ENCODE data around the gene LCK.
"Not testable (repeated sequence)": the region's sequence is repeated elsewhere in the genome, so short reads cannot be mapped to it uniquely, and the experiment has no call there.

Gene LCK

GRCh38 chr1:32240140-32240951, 10.7 kb upstream of the LCK start:
- FAIRE-seq: no peak

GRCh38 chr1:32241001-32241763, 9.9 kb upstream of the LCK start:
- no peak for FAIRE-seq

DNA sequence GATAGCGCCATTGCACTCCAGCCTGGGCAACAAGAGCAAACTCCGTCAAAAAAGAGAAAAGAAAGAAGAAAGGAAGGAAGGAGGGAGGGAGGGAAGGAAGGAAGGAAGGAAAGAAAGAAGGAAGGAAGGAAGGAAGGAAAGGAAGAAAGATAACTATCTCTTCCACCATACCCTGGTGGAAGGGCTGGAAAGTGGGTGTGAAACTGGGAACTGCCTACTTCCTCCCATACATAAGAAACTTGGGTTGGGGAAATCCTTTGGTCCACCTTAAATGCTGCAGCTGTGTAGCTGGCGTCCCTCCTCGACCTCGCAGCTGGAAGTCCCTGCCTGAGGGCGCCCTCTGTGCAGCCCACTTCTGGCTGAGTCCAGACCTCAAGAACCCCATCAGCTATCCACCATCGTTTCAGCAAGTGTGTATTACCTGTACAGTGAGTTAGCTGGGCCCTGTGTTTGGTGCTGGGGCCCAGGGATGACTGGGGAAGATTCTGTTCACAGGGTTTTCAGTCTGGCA, 8.7 kb upstream of the LCK start:
- no peak for FAIRE-seq

GRCh38 chr1:32246888-32247273, 4.2 kb upstream of the LCK start, which contains the start of gene FAM167B:
TSS of gene FAM167B (plus strand) at chr1:32247222. CDS start at chr1:32247422, 200 bp downstream.
- FAIRE-seq: no peak

- no peak for FAIRE-seq
Measured at GRCh38 chr1:32247452-32247851, 3.6 kb upstream of the LCK start.

- no peak for FAIRE-seq
Measured at GRCh38 chr1:32247983-32248889, 2.8 kb upstream of the LCK start.

DNA sequence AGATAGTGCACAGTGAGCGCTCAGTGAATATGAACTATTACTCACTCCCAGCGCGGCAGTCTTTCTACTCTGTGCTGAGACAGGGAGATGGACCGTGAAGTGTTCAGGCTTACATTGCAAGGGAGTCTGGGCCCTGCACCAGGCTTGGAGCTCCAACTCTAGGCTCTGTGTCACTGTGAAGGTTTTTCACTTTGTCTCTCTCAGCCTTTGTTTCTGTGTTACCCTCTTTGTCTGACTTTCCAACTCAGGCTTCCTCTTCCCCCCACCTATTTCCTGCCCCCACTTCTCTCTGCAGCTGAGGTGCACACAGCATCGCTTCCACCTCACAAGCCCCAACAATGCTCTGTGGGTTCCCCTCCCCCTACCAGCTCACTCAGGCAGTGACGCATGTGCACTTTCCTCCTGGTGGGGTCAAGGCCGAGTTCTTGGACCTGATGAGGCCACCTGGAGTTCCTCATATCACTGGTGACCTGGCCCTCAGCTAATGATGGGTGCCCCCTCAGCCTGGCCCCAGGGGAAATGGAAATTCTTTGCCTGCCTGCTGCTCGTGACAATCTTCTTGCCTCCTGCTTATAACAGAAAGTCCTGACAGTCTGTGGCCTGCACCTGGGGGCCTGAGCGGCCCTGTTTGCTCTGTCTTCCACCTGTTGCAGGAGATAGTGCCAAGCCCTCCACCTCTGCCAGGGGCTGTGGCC, 1.1 kb upstream of the LCK start:
- no peak for FAIRE-seq

DNA sequence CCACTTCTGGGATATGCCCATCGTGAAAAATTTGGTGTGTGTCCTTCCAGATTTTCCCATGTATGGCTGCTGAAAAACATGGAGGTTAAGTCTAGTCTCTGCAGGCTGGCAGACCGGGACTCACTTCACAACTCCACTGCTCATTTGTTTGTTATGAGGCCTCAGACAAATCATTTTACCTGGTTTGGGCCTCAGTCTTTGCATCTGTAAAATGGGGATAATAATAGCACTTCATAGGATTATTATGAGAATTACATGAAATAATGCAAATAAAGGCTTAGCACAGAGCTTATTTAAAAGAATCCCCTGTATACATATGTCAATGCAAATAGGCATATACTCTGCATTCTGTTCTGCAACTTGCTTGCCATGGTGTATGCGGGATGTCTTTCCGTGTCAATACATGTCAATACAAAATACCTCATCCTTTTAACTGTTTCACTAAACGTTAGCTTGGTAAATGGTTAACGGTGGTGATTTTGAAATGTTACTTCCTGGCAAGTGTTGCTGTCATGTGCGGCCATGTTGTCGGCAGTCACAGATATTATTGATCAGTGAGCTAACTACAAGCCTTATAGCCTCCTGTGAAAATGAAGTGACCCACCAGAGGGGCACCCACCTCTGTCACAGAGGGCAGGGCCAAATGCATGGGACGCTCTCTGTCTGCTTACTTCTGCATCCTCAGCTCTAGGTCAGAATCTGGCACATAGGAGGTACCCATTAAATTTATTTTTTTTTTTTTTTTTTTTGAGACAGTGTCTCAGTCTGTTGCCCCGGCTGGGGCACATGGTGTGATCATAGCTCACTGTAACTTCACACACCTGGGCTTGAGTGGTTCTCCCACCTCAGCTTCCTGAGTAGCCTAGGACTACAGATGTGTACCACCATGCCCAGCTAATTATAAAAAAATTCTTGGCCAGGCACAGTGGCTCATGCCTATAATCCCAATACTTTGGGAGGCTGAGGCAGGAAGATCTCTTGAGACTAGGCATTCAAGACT, 4.3 kb downstream of the LCK start:
- FAIRE-seq: no peak

DNA sequence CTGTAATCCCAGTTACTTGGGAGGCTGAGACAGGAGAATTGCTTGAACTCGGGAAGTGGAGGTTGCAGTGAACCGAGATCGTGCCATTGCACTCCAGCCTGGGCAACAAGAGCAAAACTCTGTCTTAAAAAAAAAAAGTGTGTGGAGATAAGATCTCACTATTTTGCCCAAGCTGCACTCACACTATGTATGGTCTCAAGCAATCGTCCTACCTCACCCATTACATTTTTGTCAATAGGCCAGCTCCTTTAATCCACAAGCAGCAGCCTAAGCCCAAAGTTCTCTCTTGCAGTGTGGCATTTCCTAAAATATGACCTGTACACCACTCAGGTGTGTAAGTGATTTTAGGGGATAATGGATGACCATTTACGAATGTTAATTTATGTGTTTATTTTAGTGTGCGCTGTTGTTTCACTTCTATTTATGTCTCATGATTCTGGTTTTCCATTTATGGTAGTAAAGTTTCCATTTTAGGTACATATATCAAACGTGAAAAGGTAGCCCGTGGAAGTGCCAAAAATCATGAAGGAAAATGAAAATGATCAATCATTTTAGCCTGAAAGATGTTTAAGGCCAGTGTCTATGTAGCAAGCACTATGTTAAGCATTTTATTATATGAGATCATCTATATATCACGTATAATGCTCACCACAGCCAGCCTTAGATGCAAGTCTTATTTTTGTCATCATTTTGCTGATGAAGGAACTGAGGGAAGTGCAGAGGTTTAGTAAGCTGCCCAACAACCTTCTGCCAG, 5.6 kb downstream of the LCK start:
- no peak for FAIRE-seq

DNA sequence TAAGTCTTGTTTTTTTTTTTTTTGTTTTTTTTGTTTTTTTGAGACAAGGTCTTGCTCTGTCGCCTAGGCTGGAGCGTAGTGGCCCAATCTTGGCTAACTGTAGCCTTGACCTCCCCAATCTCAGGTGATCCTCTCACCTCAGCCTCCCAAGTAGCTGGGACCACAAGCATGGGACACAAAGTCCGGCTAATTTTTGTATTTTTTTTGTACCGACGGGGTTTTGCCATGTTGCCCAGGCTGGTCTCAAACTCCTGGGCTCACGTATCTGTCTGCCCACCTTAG, 6.1 kb downstream of the LCK start:
- no peak for FAIRE-seq

DNA sequence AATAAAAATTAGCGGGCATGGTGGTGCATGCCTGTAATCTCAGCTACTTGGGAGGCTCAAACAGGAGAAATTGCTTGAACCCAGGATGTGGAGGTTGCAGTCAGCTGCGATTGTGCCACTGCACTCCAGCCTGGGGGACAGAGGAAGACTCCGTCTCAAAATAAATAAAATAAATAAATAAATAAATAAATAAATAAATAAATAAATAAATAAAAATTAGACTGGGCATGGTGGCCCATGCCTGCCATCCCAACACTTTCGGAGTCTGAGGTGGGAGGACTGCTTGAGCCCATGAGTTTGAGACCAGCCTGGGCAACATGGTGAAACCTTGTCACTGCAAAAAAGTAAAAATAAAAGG, 12.2 kb downstream of the LCK start:
- not testable (repeated sequence) for FAIRE-seq

- no peak for FAIRE-seq
Measured at GRCh38 chr1:32263744-32264143, 12.7 kb downstream of the LCK start.

GRCh38 chr1:32265846-32266245, 14.8 kb downstream of the LCK start:
- FAIRE-seq: no peak

- FAIRE-seq: no peak
Measured at GRCh38 chr1:32266921-32267591, 16.0 kb downstream of the LCK start.

DNA sequence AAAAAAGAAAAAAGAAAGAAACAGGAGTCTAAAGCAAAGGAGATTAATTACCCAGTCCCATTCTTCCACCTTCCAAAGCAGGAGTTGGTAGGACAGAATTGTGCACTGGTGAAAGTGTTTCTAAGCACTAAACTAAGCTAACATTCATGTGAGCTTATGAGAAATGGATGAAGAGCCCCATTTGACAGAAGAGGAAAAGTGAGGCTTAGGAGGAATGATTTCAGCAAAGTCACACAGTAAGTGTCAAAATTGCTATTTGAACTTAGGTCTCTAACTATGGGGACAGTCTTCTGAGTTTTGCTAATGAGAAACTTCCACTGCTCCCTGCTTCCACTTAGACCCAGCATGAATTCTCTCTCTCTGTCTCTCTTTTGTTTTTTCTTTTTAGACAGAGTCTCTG, 18.7 kb downstream of the LCK start:
- no peak for FAIRE-seq

DNA sequence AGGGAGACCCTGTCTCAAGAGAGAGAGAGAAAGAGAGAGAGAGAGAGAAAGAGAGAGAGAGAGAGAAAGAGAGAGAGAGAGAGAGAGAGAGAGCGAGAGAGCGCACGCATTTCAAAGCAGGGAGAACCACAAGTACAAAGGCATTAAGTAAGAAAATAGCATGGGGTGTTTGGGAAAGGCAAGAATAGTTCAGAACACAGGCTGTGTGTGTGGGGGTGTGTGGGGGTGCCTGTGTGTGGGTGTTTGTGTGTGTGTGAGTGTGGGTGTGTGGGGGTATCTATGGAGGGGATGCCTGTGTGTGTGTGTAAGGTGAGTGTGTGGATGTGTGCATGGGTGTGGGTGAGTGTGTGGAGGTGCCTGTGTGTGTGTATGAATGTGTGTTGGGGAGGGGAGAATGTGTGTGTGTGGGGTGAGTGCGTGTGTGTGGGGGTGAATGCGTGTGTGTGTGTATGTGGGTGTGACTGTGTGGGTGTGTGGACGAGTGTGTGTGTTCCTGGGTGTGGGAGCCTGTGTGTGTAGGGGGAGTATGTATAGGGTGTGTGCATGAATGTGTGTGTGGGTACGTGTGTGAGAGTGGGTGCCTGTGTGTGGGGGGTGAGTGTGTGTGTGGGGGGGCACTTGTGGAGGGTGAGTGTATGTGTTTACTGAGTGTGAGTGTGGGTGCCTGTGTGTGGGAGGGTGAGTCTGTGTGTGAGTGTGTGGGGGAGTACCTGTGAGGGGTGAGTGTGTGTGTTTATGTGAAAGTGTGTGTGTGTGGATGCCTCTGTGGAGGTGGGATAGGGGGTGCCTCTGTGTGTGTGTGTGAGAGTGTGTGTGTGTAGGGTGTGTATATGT, 21.7 kb downstream of the LCK start:
- no peak for FAIRE-seq

- FAIRE-seq: no peak
Measured at GRCh38 chr1:32273391-32274208, 22.5 kb downstream of the LCK start.
